Erythroblast (primary cell): Measurements from ENCODE around the gene DAAM1.

Source experiments
- GATA1 ChIP-seq: IDR thresholded peaks from 2 replicates; pipeline ENCODE4 v1.6.1; 2011; ENCODE audit warnings: low read depth, mild to moderate bottlenecking, control low read depth, low read length, moderate library complexity
- POLR2A ChIP-seq: IDR thresholded peaks from 2 replicates; pipeline ENCODE4 v1.6.1; 2011; ENCODE audit warnings: mild to moderate bottlenecking, low read length

GRCh38 chr14:59200195-59200594, 11.7 kb downstream of the DAAM1 start:
- TF ChIP-seq POLR2A: no peak
- TF ChIP-seq GATA1: no peak
